ENCODE data around the gene GAS6.
"Not testable (repeated sequence)": the region's sequence is repeated elsewhere in the genome, so short reads cannot be mapped to it uniquely, and the experiment has no call there.

The GAS6 gene

DNA sequence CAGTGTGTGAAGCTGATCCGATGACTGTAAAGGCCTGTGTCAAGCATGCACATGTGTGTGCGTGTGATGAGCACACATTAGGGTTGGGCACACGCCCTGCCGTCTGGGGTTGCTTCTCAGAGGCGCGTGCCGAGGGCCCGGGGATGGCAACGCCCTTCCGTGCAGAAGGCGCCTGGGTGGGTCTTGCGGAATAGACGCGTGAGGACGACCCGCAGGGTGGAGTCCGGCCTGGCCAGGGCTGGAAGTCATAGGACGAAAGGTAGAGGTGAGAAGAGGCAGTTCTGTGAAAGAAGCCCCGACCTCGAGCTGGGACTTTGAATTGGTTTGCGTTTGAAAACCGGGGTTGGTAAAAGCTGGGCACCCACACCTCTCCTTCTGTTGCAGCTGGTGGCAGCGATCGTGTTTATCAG lies 69.1 kb downstream of the GAS6 start:
- no peaks in the 10 kb centered on the region for H3K4me1 Mint-ChIP-seq
- no peak for DNase-seq (ENCODE audit: low spot score in 2 of 2)
- H3K27ac Mint-ChIP-seq, result no peak overlapping the region
- H3K27me3 Mint-ChIP-seq, result peaks cover 3% of the 10 kb centered on the region
- no peak for ATAC-seq (ENCODE audit: low read depth)
- H3K4me3 Mint-ChIP-seq, result no peak overlapping the region
- H3K9me3 Mint-ChIP-seq, result no peaks in the 10 kb centered on the region
- H3K36me3 Mint-ChIP-seq, result no peaks in the 10 kb centered on the region

DNA sequence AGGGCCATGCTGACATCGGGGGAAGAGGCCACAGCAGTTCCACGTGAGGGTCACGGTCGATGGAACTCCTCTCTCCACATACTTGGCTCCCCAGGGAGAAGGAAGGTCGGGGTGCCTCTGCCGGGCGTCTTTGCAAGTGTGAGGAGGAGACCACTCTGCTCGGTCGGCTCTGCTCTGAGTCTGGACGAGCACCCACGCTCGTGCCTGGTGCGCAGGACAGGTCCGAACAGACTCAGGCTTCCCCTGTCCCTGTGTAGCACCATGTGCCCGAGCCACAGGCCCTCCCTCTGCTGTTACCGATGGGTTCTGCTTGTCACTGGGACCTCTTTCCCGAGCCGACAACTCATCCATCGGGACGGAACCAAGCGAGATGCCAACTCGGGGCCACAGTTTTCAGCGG lies 69.8 kb downstream of the GAS6 start:
- Mint-ChIP-seq H3K36me3 (no peaks in the 10 kb centered on the region), H3K4me3 (no peak overlapping the region), H3K27me3 (peaks cover 4% of the 10 kb centered on the region), H3K4me1 (no peaks in the 10 kb centered on the region), H3K9me3 (no peaks in the 10 kb centered on the region), H3K27ac (no peak overlapping the region)
- ATAC-seq (ENCODE audit: low read depth) (no peak), DNase-seq (ENCODE audit: low spot score in 2 of 2) (no peak)

DNA sequence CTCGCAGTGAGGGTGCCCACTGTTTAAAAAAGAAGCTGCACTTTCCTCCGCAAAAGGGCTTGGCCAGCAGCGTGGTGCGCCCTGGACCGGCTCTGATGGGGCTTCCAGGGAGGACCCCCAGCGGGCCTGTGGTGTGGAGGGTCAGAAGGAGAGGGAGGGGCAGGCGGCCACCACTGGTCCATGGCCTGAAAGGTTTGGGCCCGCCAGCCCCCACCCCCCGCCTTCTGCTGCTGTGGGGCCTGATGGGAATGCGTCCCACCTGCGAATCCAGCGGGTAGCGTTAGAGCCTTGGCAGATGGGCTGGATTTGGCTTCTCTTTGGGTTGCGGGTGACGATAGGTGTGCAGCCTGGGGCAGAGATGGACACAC lies 70.2 kb downstream of the GAS6 start:
- no peak for ATAC-seq (ENCODE audit: low read depth)
- Mint-ChIP-seq H3K36me3 (no peaks in the 10 kb centered on the region), H3K27me3 (peaks cover 6% of the 10 kb centered on the region)

DNA sequence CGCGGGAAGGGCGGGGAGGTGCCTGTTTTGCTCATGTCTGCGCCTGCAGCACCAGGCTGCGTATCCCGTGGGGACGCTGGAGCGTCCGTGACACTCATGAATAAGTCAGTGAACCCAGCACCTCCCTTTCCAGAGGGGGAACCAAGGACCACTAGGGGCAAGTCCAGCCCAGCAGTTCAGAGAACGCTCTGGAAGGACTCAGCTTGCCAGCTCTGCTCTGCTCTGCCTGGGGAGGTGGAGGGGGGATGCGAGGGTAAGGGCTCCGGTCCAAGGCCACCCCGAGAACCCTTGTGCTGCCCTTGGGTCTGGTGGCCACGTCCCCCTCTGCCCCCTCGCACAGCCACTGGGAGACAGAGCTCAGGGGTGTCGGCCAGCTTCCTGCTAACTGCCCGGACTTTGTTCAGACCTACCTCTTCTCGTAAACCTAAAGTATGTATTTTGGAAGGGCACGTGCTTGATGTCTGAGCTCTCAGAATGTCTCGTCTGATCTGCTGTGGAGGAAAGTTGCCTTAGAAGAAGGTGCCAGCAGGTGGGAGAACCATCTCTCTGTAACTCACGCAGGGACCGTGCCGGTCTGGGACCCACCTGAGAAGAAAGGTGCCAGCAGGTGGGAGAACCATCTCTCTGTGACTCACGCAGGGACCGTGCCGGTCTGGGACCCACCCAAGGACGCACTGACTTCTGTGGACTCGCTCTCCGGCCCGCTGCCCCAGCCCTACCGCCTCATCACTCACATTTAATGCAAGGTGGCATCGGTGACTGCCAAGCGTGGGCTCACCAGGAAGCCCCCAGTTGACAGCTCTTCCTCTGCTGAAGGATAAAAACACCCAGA lies 70.8 kb downstream of the GAS6 start:
- peaks cover 6% of the 10 kb centered on the region for H3K27me3 Mint-ChIP-seq
- no peak for DNase-seq (ENCODE audit: low spot score in 2 of 2)
- H3K4me1 Mint-ChIP-seq, result no peaks in the 10 kb centered on the region
- no peak overlapping the region for H3K27ac Mint-ChIP-seq
- H3K36me3 Mint-ChIP-seq, result no peaks in the 10 kb centered on the region
- no peak for ATAC-seq (ENCODE audit: low read depth)
- no peak overlapping the region for H3K4me3 Mint-ChIP-seq
- H3K9me3 Mint-ChIP-seq, result no peaks in the 10 kb centered on the region

More for the DNA sequence above, 70.2 kb downstream of the GAS6 start:
- H3K27ac Mint-ChIP-seq, result no peak overlapping the region
- H3K4me1 Mint-ChIP-seq, result no peaks in the 10 kb centered on the region
- DNase-seq (ENCODE audit: low spot score in 2 of 2), result no peak
- H3K4me3 Mint-ChIP-seq, result no peak overlapping the region
- no peaks in the 10 kb centered on the region for H3K9me3 Mint-ChIP-seq

DNA sequence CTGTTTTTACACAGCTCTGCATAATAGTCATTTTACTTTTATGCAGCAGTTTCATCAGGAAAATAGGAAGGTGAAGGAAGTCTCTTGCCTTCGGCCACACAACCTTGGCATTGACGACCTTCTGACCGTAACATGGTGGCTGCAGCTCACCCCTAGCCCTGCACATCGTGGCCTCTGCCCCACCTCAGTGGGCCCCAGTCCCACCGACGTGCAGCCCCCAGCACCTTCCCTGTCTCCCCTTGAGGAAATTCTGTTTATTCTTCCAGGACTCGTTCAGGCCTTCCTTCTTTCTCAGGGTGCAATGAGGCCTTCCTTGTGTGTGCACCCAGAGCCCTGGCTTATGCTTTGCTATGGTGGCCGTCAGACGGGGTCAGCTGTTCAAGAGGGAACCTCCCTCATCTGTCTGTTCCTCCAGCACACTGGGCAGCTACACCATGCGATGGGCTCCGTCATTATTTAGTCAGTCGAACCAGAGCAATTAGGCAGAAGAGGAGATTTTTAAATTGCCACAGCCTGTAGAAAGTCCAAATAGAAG lies 71.6 kb downstream of the GAS6 start:
- Mint-ChIP-seq H3K27ac (no peak overlapping the region), H3K36me3 (no peaks in the 10 kb centered on the region), H3K4me3 (no peak overlapping the region), H3K27me3 (peaks cover 6% of the 10 kb centered on the region), H3K4me1 (no peaks in the 10 kb centered on the region), H3K9me3 (no peaks in the 10 kb centered on the region)
- no peak for DNase-seq (ENCODE audit: low spot score in 2 of 2)
- ATAC-seq (ENCODE audit: low read depth), result no peak

DNA sequence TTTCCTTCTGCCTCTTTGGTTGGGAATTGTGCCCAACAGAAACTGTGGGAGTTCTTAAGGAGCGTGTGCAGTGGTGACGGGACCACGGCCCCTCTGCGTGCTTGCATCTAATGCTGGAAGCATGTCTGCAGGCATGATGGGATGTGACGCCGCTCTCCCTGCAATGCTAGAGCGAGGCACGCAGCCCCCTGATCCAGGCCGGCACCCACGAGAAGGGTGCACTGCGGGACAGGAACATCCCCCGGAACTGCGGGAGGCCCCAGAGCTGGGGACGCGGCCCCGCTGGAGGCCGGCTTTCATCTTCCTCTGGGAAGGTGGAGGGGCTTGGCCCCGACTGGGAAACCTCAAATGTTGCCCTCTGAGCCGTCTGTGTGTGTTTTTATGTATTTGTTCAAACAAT lies 72.1 kb downstream of the GAS6 start:
- H3K36me3 Mint-ChIP-seq, result no peaks in the 10 kb centered on the region
- H3K4me3 Mint-ChIP-seq, result no peak overlapping the region
- no peaks in the 10 kb centered on the region for H3K4me1 Mint-ChIP-seq
- H3K9me3 Mint-ChIP-seq, result no peaks in the 10 kb centered on the region
- H3K27ac Mint-ChIP-seq, result no peak overlapping the region
- H3K27me3 Mint-ChIP-seq, result peaks cover 6% of the 10 kb centered on the region
- DNase-seq (ENCODE audit: low spot score in 2 of 2) (no peak), ATAC-seq (ENCODE audit: low read depth) (no peak)

DNA sequence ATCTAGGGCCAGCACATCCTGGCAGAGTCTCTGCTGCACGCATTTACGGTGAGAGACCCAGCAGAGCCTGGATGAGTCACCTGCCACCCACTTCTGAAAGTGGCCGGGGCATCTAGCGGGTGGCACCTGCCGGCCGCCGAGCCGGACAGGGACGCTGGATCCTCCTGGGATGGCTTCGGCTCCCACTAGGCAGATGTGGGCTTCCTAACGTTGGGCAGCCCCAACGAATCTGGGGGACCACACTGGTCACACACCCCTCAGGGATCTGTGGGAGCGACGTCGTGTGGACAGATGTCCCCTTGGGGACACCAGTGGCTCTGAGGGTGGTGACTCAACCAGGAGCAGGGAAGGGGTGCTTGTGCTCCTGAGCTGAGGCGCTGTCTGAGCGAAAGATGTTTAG lies 72.7 kb downstream of the GAS6 start:
- H3K27me3 Mint-ChIP-seq, result peaks cover 6% of the 10 kb centered on the region
- H3K4me3 Mint-ChIP-seq, result no peak overlapping the region
- no peak overlapping the region for H3K27ac Mint-ChIP-seq
- no peaks in the 10 kb centered on the region for H3K4me1 Mint-ChIP-seq
- no peaks in the 10 kb centered on the region for H3K9me3 Mint-ChIP-seq
- DNase-seq (ENCODE audit: low spot score in 2 of 2), result no peak
- H3K36me3 Mint-ChIP-seq, result no peaks in the 10 kb centered on the region
- ATAC-seq (ENCODE audit: low read depth), result no peak

DNA sequence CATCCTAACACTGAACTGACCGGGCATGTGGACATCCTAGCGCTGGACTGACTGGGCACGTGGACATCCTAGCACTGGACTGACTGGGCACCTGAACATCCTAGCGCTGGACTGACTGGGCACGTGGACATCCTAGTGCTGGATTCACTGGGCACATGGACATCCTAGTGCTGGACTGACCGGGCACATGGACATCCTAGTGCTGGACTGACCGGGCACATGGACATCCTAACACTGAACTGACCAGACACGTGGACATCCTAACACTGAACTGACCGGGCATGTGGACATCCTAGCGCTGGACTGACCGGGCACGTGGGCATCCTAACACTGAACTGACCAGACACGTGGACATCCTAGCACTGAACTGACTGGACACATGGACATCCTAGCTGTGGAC lies 73.9 kb downstream of the GAS6 start:
- not testable (repeated sequence) for H3K27me3 Mint-ChIP-seq; H3K27ac Mint-ChIP-seq; H3K4me1 Mint-ChIP-seq; H3K36me3 Mint-ChIP-seq; DNase-seq (ENCODE audit: low spot score in 2 of 2); ATAC-seq (ENCODE audit: low read depth); H3K4me3 Mint-ChIP-seq; H3K9me3 Mint-ChIP-seq

DNA sequence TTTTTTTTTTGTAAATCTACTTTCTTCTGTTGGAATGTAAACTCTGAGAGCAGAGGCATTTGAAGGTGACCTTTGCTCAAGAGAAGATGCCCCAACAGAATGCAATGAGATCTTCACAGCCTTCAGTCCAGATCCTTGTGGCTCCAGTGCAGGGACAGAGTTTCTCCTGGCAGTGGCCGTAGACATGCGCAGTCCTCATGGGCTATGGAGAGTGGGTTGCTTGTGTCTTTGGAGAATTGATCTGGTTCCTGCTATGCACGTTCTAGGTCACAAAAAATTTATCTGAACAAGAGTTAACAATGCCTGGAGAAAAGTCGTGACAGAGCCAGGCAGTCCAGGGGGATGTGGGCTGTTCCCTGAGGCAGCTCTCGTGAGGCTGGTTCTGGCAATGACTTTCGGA lies 74.7 kb downstream of the GAS6 start:
- no peak overlapping the region for H3K27ac Mint-ChIP-seq
- no peaks in the 10 kb centered on the region for H3K36me3 Mint-ChIP-seq
- no peak overlapping the region for H3K4me3 Mint-ChIP-seq
- no peaks in the 10 kb centered on the region for H3K4me1 Mint-ChIP-seq
- ATAC-seq (ENCODE audit: low read depth), result no peak
- no peaks in the 10 kb centered on the region for H3K9me3 Mint-ChIP-seq
- peaks cover 9% of the 10 kb centered on the region for H3K27me3 Mint-ChIP-seq
- no peak for DNase-seq (ENCODE audit: low spot score in 2 of 2)

DNA sequence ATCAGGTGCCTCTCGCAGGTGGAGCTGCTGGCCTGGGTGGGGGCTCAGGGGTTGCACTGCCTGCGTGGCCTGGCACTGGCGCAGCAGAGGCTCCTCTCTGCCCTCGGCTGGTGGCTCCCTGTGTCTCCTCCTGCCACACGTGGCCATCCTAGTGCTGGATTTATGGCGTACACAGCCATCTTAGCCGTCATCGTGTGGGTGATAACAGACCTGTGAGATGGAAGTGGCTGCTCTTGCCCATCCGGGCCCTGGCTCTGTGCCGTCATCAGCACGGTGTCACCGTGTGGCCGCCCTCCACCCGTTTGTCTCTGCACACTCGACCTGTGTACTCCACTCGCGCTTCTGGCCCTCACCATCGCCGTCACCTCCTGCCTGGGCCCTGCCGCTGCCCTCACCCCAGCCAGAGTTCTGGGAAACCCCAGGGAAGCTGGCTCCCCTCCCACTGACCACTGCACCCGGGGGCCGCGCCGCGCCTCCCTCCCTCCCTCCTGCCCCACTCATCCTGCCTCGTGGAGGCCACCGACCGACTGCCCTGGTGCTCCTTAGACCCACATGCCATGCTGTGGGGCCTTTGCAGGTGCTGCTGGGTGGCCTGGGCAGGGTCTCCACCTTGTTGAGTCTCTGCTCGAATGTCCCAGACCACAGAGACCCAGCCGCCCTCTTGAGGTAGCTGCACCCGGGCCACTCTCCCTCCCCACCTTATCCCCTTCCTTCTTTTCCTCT lies 75.3 kb downstream of the GAS6 start:
- peaks cover 11% of the 10 kb centered on the region for H3K27me3 Mint-ChIP-seq
- no peak overlapping the region for H3K27ac Mint-ChIP-seq
- no peak overlapping the region for H3K4me3 Mint-ChIP-seq
- no peaks in the 10 kb centered on the region for H3K36me3 Mint-ChIP-seq
- DNase-seq (ENCODE audit: low spot score in 2 of 2), result no peak
- no peak for ATAC-seq (ENCODE audit: low read depth)
- H3K4me1 Mint-ChIP-seq, result no peaks in the 10 kb centered on the region
- no peaks in the 10 kb centered on the region for H3K9me3 Mint-ChIP-seq

DNA sequence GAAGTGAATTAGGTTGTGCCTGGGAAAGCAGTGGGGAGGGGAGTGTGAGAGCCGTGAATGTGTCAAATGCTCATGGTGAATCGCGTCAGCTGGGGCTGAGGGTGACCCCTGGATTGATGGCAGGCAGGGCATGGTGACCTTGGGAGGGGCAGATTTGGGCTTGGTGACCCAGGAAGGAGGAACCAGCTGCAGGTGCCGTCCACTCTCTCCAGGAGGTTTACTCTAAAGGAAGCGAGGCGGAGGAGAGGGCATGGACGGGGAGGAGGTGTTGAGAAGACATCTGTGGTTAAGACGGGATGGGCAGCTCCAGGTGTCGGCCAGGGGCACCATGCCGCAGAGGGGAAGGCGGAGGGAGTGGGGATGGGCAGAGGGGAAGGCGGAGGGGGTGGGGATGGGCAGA lies 76.2 kb downstream of the GAS6 start:
- peaks cover 15% of the 10 kb centered on the region for H3K27me3 Mint-ChIP-seq
- no peaks in the 10 kb centered on the region for H3K36me3 Mint-ChIP-seq
- no peak for DNase-seq (ENCODE audit: low spot score in 2 of 2)
- ATAC-seq (ENCODE audit: low read depth), result no peak
- no peak overlapping the region for H3K4me3 Mint-ChIP-seq
- no peaks in the 10 kb centered on the region for H3K9me3 Mint-ChIP-seq
- no peaks in the 10 kb centered on the region for H3K4me1 Mint-ChIP-seq
- H3K27ac Mint-ChIP-seq, result no peak overlapping the region

DNA sequence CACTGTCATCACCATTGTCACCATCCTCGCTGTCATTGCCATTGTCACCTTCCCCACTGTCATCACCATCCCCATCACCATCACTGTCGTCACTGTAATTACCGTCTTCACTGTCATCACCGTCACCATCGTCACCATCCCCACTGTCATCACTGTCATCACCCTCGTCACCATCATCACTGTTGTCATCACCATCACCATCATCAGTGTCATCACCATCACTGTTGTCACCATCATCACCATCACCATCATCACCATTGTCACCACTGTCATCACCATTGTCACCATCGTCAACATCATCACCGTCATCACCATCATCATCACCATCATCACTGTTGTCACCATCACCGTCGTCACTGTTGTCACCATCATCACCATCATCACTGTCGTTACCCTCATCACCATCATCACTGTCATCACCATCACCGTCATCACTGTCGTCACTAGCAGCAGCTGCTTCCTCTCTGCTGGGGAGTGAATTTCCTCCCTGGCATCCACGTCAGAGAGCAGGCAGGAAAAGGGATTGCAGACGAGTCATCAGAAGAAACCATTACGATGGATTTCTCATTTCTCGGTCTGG lies 77.5 kb downstream of the GAS6 start:
- Mint-ChIP-seq H3K36me3 (no peaks in the 10 kb centered on the region), H3K27me3 (peaks cover 15% of the 10 kb centered on the region), H3K4me3 (no peak overlapping the region), H3K4me1 (no peaks in the 10 kb centered on the region), H3K27ac (no peak overlapping the region), H3K9me3 (no peaks in the 10 kb centered on the region)
- ATAC-seq (ENCODE audit: low read depth) (no peak), DNase-seq (ENCODE audit: low spot score in 2 of 2) (no peak)

DNA sequence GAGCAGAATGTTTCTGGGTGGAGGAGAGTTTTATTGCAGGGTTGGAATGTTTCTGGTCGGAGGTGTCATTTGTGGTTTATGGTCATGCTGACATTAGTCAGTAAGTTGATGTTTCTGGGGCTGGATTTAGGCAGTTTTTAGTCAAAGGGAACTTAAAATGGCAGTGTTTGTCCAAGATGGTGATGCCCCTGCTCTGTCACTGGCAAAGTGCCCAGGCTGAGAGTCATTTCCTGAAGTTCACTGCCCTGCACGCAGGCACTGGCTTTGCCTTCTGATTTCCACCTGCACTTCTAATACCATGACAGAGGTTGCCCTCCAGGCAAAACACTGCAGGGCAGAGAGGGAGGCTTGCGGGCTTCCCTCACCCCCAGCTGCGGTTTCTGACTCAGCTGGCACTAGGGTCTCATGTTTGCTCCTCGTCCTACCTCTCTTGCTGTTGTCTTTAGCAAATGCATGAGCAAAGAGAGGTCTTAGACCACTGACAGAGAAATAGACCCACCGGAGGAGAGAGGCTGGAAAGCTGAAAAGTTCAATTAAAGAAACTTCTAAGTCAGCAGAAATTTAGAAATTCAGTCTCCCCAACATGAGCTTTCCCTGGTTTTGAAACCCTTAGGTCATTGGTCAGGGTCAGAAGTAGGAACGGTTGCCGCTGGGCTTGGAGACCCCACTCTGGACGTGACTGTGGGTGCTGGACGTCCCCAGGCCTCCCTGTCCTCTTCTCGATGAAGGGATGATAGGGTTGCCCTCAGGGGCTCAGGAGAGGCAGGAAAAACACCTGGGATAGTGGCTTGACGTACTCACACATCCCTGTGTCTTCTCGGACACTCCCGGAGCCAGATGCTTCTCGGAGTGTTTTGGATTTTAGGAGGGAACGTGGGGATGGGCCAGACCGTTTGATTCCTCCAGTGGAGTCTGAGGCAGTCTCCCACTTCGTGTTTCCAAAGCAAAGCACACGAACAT lies 78.5 kb downstream of the GAS6 start:
- Mint-ChIP-seq H3K27ac (no peak overlapping the region), H3K36me3 (no peaks in the 10 kb centered on the region), H3K4me3 (no peak overlapping the region), H3K9me3 (no peaks in the 10 kb centered on the region), H3K4me1 (no peaks in the 10 kb centered on the region), H3K27me3 (peaks cover 12% of the 10 kb centered on the region)
- DNase-seq (ENCODE audit: low spot score in 2 of 2), result no peak
- no peak for ATAC-seq (ENCODE audit: low read depth)
